ENCODE data around the gene LINGO3. TPM values are rescaled to one million over a fixed set of nuclear protein-coding genes. Genes with fewer than 3 reads are reported as not detected.
A peak's percentile ranks its signal among the peaks of the same experiment; 100 is the strongest.

The LINGO3 gene
- total and polyA plus RNA-seq, 2 experiments from 2014 or later = 0.29 to 0.45 TPM

DNA sequence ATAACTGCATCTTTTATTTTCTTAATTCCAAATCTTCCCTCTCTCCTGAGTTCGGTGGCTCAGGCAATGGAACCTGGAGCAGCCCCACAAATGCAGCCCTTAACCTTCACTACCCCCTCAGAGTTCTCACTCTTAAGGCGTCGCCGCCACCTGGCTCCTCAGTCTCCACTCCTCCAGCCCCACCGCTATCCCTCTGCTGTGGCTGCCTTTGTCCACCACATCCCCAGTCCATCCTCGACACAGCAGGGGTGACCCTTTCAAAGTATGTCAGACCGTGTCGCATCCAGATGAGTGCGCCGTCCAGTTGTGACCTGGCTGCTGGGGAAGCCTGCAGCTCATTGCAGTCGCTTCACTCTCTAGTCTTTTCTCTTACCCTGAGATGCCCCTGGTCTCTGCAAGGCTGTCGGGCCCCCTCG lies 21.6 kb upstream of the LINGO3 start:
- Histone ChIP-seq H3K4me2 (peak overlapping the region; percentile 93), H3K36me3 (ENCODE audit: insufficient read depth) (no peaks in the 10 kb centered on the region), H3K27ac (ENCODE audit: low read depth) (no peak overlapping the region), H3K27me3 (ENCODE audit: insufficient read depth) (no peaks in the 10 kb centered on the region), H2AFZ (no peak overlapping the region), H3K4me3 (peak overlapping the region; percentile 93), H3F3A (replicated peaks; ENCODE audit: low read depth) (peaks cover 8% of the 10 kb centered on the region; the same call in 1 of the 2 replicates), H4K20me1 (replicated peaks; ENCODE audit: insufficient read depth) (peaks cover 10% of the 10 kb centered on the region; the same call in 1 of the 2 replicates), H3K79me2 (replicated peaks; ENCODE audit: insufficient read depth) (peaks cover 78% of the 10 kb centered on the region), H3K4me1 (ENCODE audit: insufficient read depth) (peaks cover 21% of the 10 kb centered on the region), H3K9me2 (ENCODE audit: insufficient read depth) (no peaks in the 10 kb centered on the region)
- H3K4me3 Mint-ChIP-seq = peak overlapping the region; percentile 97
- H3K27me3 Mint-ChIP-seq (ENCODE audit: insufficient read depth, low read depth, poor library complexity) = peaks cover 38% of the 10 kb centered on the region
- peak overlapping the region; percentile 6; the same call in 1 of the 2 replicates for H3K27ac Mint-ChIP-seq
- H3K9me3 Mint-ChIP-seq = peaks cover 3% of the 10 kb centered on the region; the same call in 1 of the 3 replicates
- TF ChIP-seq ZNF114 (CRISPR knock-in tag; IDR thresholded peaks at IDR 0.05) (no peak), POLR2AphosphoS5 (IDR thresholded peaks at IDR 0.05; ENCODE audit: low read depth) (no peak), EZH2phosphoT487 (IDR thresholded peaks at IDR 0.05; ENCODE audit: unreplicated experiment) (no peak), ZNF331 (CRISPR knock-in tag; IDR thresholded peaks at IDR 0.05; ENCODE audit: low read depth) (no peak), NANOG (IDR thresholded peaks at IDR 0.05; ENCODE audit: borderline replicate concordance) (no peak), STAT1 (IDR thresholded peaks at IDR 0.05; ENCODE audit: unreplicated experiment) (no peak), CREB1 (CRISPR knock-in tag; IDR thresholded peaks at IDR 0.05; ENCODE audit: low read depth) (no peak), EZH2 (IDR thresholded peaks at IDR 0.05; ENCODE audit: low read depth, unreplicated experiment) (no peak), JUNB (IDR thresholded peaks at IDR 0.05; ENCODE audit: unreplicated experiment) (no peak)
- TF ChIP-seq, protein P1, sequence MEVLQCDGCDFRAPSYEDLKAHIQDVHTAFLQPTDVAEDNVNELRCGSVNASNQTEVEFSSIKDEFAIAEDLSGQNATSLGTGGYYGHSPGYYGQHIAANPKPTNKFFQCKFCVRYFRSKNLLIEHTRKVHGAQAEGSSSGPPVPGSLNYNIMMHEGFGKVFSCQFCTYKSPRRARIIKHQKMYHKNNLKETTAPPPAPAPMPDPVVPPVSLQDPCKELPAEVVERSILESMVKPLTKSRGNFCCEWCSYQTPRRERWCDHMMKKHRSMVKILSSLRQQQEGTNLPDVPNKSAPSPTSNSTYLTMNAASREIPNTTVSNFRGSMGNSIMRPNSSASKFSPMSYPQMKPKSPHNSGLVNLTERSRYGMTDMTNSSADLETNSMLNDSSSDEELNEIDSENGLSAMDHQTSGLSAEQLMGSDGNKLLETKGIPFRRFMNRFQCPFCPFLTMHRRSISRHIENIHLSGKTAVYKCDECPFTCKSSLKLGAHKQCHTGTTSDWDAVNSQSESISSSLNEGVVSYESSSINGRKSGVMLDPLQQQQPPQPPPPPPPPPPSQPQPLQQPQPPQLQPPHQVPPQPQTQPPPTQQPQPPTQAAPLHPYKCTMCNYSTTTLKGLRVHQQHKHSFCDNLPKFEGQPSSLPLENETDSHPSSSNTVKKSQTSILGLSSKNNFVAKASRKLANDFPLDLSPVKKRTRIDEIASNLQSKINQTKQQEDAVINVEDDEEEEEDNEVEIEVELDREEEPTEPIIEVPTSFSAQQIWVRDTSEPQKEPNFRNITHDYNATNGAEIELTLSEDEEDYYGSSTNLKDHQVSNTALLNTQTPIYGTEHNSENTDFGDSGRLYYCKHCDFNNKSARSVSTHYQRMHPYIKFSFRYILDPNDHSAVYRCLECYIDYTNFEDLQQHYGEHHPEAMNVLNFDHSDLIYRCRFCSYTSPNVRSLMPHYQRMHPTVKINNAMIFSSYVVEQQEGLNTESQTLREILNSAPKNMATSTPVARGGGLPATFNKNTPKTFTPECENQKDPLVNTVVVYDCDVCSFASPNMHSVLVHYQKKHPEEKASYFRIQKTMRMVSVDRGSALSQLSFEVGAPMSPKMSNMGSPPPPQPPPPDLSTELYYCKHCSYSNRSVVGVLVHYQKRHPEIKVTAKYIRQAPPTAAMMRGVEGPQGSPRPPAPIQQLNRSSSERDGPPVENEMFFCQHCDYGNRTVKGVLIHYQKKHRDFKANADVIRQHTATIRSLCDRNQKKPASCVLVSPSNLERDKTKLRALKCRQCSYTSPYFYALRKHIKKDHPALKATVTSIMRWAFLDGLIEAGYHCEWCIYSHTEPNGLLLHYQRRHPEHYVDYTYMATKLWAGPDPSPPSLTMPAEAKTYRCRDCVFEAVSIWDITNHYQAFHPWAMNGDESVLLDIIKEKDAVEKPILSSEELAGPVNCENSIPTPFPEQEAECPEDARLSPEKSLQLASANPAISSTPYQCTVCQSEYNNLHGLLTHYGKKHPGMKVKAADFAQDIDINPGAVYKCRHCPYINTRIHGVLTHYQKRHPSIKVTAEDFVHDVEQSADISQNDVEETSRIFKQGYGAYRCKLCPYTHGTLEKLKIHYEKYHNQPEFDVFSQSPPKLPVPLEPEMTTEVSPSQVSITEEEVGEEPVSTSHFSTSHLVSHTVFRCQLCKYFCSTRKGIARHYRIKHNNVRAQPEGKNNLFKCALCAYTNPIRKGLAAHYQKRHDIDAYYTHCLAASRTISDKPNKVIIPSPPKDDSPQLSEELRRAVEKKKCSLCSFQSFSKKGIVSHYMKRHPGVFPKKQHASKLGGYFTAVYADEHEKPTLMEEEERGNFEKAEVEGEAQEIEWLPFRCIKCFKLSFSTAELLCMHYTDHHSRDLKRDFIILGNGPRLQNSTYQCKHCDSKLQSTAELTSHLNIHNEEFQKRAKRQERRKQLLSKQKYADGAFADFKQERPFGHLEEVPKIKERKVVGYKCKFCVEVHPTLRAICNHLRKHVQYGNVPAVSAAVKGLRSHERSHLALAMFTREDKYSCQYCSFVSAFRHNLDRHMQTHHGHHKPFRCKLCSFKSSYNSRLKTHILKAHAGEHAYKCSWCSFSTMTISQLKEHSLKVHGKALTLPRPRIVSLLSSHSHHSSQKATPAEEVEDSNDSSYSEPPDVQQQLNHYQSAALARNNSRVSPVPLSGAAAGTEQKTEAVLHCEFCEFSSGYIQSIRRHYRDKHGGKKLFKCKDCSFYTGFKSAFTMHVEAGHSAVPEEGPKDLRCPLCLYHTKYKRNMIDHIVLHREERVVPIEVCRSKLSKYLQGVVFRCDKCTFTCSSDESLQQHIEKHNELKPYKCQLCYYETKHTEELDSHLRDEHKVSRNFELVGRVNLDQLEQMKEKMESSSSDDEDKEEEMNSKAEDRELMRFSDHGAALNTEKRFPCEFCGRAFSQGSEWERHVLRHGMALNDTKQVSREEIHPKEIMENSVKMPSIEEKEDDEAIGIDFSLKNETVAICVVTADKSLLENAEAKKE (CRISPR knock-in tag; IDR thresholded peaks at IDR 0.05) = no peak
- TF ChIP-seq, protein P2, sequence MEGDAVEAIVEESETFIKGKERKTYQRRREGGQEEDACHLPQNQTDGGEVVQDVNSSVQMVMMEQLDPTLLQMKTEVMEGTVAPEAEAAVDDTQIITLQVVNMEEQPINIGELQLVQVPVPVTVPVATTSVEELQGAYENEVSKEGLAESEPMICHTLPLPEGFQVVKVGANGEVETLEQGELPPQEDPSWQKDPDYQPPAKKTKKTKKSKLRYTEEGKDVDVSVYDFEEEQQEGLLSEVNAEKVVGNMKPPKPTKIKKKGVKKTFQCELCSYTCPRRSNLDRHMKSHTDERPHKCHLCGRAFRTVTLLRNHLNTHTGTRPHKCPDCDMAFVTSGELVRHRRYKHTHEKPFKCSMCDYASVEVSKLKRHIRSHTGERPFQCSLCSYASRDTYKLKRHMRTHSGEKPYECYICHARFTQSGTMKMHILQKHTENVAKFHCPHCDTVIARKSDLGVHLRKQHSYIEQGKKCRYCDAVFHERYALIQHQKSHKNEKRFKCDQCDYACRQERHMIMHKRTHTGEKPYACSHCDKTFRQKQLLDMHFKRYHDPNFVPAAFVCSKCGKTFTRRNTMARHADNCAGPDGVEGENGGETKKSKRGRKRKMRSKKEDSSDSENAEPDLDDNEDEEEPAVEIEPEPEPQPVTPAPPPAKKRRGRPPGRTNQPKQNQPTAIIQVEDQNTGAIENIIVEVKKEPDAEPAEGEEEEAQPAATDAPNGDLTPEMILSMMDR (conservative IDR thresholded peaks at IDR 0.05; ENCODE audit: low read depth in 2 of 2) = no peak
- TF ChIP-seq, protein P3, sequence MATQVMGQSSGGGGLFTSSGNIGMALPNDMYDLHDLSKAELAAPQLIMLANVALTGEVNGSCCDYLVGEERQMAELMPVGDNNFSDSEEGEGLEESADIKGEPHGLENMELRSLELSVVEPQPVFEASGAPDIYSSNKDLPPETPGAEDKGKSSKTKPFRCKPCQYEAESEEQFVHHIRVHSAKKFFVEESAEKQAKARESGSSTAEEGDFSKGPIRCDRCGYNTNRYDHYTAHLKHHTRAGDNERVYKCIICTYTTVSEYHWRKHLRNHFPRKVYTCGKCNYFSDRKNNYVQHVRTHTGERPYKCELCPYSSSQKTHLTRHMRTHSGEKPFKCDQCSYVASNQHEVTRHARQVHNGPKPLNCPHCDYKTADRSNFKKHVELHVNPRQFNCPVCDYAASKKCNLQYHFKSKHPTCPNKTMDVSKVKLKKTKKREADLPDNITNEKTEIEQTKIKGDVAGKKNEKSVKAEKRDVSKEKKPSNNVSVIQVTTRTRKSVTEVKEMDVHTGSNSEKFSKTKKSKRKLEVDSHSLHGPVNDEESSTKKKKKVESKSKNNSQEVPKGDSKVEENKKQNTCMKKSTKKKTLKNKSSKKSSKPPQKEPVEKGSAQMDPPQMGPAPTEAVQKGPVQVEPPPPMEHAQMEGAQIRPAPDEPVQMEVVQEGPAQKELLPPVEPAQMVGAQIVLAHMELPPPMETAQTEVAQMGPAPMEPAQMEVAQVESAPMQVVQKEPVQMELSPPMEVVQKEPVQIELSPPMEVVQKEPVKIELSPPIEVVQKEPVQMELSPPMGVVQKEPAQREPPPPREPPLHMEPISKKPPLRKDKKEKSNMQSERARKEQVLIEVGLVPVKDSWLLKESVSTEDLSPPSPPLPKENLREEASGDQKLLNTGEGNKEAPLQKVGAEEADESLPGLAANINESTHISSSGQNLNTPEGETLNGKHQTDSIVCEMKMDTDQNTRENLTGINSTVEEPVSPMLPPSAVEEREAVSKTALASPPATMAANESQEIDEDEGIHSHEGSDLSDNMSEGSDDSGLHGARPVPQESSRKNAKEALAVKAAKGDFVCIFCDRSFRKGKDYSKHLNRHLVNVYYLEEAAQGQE (IDR thresholded peaks at IDR 0.05; ENCODE audit: unreplicated experiment) = no peak
- ATAC-seq (peak; percentile 3; the same call in 2 of the 3 replicates), DNase-seq (ENCODE audit: low spot score) (no peak)
- peaks cover 23% of the 10 kb centered on the region for H3K36me3 Mint-ChIP-seq (ENCODE audit: low read depth)
- peaks cover 47% of the 10 kb centered on the region for H3K4me1 Mint-ChIP-seq

All from GM23338 (cell line).